Measurements from ENCODE around the gene NAP1L5. TPM values are rescaled to one million over a fixed set of nuclear protein-coding genes. Genes with fewer than 3 reads are reported as not detected.

The NAP1L5 gene
- total and polyA plus RNA-seq, 2 donors (not counting 1 experiment from before 2014, with no cell fraction given): 8.9 to 14.1 TPM

- H3K79me2 ChIP-seq (ENCODE audit: control insufficient read depth, insufficient read depth, low read length): no peaks in the 10 kb centered on the region
- no peaks in the 10 kb centered on the region for H3K9me3 ChIP-seq (ENCODE audit: control insufficient read depth, insufficient read depth, low read depth, low read length)
- no peaks in the 10 kb centered on the region for H4K20me1 ChIP-seq (ENCODE audit: control insufficient read depth, extremely low read depth, insufficient read depth, low read length)
- H2AFZ ChIP-seq (ENCODE audit: low read length): no peak overlapping the region
- no peak overlapping the region for H3K4me3 ChIP-seq (replicated peaks in 1 of 4; ENCODE audit: control extremely low read depth in 1 of 4, insufficient read depth in 1 of 4, low read depth in 3 of 4, low read length in 4 of 4)
- TF ChIP-seq, protein P1, sequence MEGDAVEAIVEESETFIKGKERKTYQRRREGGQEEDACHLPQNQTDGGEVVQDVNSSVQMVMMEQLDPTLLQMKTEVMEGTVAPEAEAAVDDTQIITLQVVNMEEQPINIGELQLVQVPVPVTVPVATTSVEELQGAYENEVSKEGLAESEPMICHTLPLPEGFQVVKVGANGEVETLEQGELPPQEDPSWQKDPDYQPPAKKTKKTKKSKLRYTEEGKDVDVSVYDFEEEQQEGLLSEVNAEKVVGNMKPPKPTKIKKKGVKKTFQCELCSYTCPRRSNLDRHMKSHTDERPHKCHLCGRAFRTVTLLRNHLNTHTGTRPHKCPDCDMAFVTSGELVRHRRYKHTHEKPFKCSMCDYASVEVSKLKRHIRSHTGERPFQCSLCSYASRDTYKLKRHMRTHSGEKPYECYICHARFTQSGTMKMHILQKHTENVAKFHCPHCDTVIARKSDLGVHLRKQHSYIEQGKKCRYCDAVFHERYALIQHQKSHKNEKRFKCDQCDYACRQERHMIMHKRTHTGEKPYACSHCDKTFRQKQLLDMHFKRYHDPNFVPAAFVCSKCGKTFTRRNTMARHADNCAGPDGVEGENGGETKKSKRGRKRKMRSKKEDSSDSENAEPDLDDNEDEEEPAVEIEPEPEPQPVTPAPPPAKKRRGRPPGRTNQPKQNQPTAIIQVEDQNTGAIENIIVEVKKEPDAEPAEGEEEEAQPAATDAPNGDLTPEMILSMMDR (conservative IDR thresholded peaks at IDR 0.05 in 1 of 2, IDR thresholded peaks at IDR 0.05 in 1 of 2; ENCODE audit: low read depth in 1 of 2, low read length in 2 of 2): no peak
- H3K4me1 ChIP-seq (ENCODE audit: control insufficient read depth, extremely low read depth, insufficient read depth, low read length): no peaks in the 10 kb centered on the region
- no peak overlapping the region for H3K9ac ChIP-seq (ENCODE audit: insufficient read depth, low read length)
- no peak overlapping the region for H3K27ac ChIP-seq (ENCODE audit: insufficient read depth, low read length)
- H3K4me2 ChIP-seq (ENCODE audit: extremely low read depth, insufficient read depth, low read length): no peak overlapping the region
- no peaks in the 10 kb centered on the region for H3K27me3 ChIP-seq (ENCODE audit: control insufficient read depth, insufficient read depth, low read length)
- no peaks in the 10 kb centered on the region for H3K36me3 ChIP-seq (ENCODE audit: control insufficient read depth, insufficient read depth, low read length)
- no peak for DNase-seq (ENCODE audit: low read depth in 2 of 2)
These were observed 51.6 kb downstream of the NAP1L5 start for GRCh38 chr4:88645994-88646393.

Other genes starting within 250 kb of the NAP1L5 start
- gene HERC5, start 240.7 kb downstream of the NAP1L5 start, total RNA-seq: 3.3 TPM in 2 replicates
- 0.23 and 0.73 TPM in 2 replicates for gene HERC5, start 240.7 kb downstream of the NAP1L5 start, polyA plus RNA-seq
- gene PYURF, start 174.1 kb downstream of the NAP1L5 start, total RNA-seq: 98.1 and 102 TPM in 2 replicates
- gene PYURF, start 174.1 kb downstream of the NAP1L5 start, polyA plus RNA-seq: 82.2 and 91.3 TPM in 2 replicates
- 12.1 and 27.6 TPM in 2 replicates for gene HERC3, start 105.3 kb downstream of the NAP1L5 start, total RNA-seq
- 22.9 and 24.5 TPM in 2 replicates for gene HERC3, start 105.3 kb downstream of the NAP1L5 start, polyA plus RNA-seq

Data from fibroblast of lung (primary cell).